Lower leg skin (tissue), 3 donors: ENCODE measurements around the gene MARVELD1.

Experiments used
- POLR2A ChIP-seq, 2 donors: fragments of 450-650 bp; IDR thresholded peaks; one replicate each; pipeline ENCODE4 v1.6.1; 2016 to 2017; ENCODE audit warnings: antibody characterized with exemption in 2 of 2, mild to moderate bottlenecking in 1 of 2, moderate library complexity in 1 of 2
- TF ChIP-seq, protein P1 (sequence below), 3 donors: fragments of 450-650 bp; IDR thresholded peaks; one replicate each; pipeline ENCODE4 v1.5.1; 2016; ENCODE audit warnings: antibody characterized with exemption in 3 of 3, mild to moderate bottlenecking in 3 of 3, moderate library complexity in 2 of 3

DNA sequence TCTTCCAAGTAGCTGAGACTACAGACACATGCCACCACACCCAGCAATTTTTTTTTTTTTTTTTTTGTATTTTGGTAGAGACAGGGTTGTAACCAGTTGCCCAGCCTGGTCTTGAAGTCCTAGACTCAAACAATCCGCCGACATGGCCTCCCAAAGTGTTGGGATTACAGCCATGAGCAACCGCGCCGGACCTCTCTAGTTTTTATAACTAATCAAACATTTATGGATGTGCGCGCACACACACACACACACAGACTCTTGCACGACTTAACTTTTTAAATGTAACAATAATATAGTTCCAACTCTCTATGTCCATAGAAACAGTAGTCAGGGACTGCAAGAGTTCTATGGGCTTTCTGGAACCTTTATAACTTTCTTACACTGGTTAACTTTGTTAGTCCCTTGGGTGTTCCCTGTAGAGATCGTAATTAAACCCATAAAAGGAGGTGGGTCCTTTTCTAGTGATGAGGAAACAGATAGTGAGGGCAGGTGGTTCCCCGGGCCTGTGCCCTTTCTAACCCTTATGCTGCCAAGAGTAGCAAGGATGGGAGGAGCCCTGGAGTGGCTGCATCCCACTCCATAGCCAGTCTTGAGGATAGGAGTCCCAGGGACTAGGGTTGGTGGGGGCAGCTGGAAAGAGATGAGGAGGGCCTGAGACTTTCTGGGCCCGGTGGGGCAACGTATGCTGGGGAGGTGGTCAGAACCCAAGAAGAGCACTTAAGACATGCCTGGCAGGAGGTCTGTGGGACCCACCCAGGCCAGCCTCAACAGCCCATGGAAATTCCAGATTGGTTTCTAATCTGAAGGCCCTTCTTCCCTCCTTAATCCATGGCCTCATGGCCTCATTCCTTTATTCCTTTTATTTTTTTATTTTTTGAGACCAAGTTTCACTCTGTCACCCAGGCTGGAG, 8.6 kb downstream of the MARVELD1 start:
- no peak for TF ChIP-seq POLR2A (IDR thresholded peaks at IDR 0.05)
- TF ChIP-seq, protein P1, sequence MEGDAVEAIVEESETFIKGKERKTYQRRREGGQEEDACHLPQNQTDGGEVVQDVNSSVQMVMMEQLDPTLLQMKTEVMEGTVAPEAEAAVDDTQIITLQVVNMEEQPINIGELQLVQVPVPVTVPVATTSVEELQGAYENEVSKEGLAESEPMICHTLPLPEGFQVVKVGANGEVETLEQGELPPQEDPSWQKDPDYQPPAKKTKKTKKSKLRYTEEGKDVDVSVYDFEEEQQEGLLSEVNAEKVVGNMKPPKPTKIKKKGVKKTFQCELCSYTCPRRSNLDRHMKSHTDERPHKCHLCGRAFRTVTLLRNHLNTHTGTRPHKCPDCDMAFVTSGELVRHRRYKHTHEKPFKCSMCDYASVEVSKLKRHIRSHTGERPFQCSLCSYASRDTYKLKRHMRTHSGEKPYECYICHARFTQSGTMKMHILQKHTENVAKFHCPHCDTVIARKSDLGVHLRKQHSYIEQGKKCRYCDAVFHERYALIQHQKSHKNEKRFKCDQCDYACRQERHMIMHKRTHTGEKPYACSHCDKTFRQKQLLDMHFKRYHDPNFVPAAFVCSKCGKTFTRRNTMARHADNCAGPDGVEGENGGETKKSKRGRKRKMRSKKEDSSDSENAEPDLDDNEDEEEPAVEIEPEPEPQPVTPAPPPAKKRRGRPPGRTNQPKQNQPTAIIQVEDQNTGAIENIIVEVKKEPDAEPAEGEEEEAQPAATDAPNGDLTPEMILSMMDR (IDR thresholded peaks at IDR 0.05), result no peak
